Erythroblast (primary cell): Measurements from ENCODE around the gene RAX2.

Experiments used
- GATA1 ChIP-seq: IDR thresholded peaks from 2 replicates; pipeline ENCODE4 v1.6.1; 2011; ENCODE audit warnings: low read depth, mild to moderate bottlenecking, control low read depth, low read length, moderate library complexity
- POLR2A ChIP-seq: IDR thresholded peaks from 2 replicates; pipeline ENCODE4 v1.6.1; 2011; ENCODE audit warnings: mild to moderate bottlenecking, low read length

DNA sequence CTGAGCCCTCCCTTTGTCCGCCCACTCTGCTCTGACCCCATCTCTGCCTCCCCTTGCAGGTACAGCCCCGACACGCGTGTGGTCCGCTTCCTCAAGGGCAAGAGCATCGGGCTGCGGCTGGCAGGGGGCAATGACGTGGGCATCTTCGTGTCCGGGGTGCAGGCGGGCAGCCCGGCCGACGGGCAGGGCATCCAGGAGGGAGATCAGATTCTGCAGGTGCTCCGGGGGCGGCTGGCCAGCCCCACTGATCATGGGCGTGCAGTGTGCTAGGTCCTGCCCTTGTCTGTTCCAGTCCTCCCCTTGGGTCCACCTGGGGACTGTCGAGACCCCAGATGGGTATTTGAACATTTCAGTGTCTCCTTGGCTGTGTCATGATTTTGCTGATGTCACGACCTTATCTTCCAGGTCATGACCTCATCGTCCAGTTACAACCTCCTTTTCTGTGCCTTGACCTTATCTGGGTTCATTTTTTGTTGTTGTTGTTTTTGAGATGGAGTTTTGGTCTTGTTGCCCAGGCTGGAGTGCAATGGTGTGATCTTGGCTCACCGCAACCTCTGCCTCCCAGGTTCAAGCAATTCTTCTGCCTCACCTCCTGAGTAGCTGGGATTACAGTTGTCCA is 35.8 kb downstream of the RAX2 start:
- TF ChIP-seq POLR2A (no peak), GATA1 (no peak)
